GM12878 (cell line): Measurements from ENCODE around the gene JADE3. TPM values are rescaled to one million over a fixed set of nuclear protein-coding genes. Genes with fewer than 3 reads are reported as not detected.

ENCODE experiments used
- ATAC-seq: fragments of 200-7000 bp; cut with Tn5 transposase; 3 replicates; pipeline ENCODE4 v1.9.1; 2020; ENCODE audit warnings: mild to moderate bottlenecking, moderate library complexity
- BruUV-seq: library from RNA; stranded (reverse); fragments of 400-500 nt; replicated peaks from 2 replicates; lab custom pipeline; 2021; lab: Mats Ljungman, UMichigan
- CTCF ChIA-PET: fragments of 300-600 bp; sonication (Branson Sonifier 250); formaldehyde crosslinking; extraction: SDS; loops from one replicate; lab custom pipeline; 2021; ENCODE audit warnings: inconsistent platforms; lab: Yijun Ruan, JAX
- POLR2A ChIA-PET: fragments of 350-600 bp; formaldehyde crosslinking; extraction: SDS; loops from one replicate; lab custom pipeline; 2021; ENCODE audit warnings: inconsistent platforms; lab: Charles Lee
- RAD21 ChIA-PET: fragments of 300-600 bp; sonication (Branson Sonifier 250); formaldehyde crosslinking; loops from one replicate; lab custom pipeline; 2023; ENCODE audit warnings: antibody characterized with exemption; ENCODE audit not compliant: unreplicated experiment; lab: Charles Lee
- SMC1A ChIA-PET: fragments of 300-600 bp; sonication (Branson Sonifier 250); formaldehyde crosslinking; loops from one replicate; lab custom pipeline; 2023; ENCODE audit not compliant: unreplicated experiment, uncharacterized antibody; lab: Charles Lee
- DNase-seq: peaks from one replicate; pipeline ENCODE4 v3.0.0-alpha.2; 2011; ENCODE audit warnings: low read depth, low spot score
- FAIRE-seq: peaks from 3 replicates; lab custom pipeline; 2011; peaks lifted over from hg19 to GRCh38; lab: Jason Lieb, UNC
- H2AFZ ChIP-seq: 2 replicates; pipeline ENCODE4 v1.6.0; 2011; ENCODE audit warnings: low read depth, low read length, control low read depth; ENCODE audit not compliant: control insufficient read depth
- H3K27ac ChIP-seq: 2 replicates; pipeline ENCODE4 v1.5.1; 2011; ENCODE audit warnings: control low read depth; ENCODE audit not compliant: control insufficient read depth, insufficient read depth
- H3K27me3 ChIP-seq, 2 experiments: replicated peaks in 1 of 2; 2 replicates each; pipeline versions ENCODE4 v1.6.0 to v1.6.1; 2011; ENCODE audit warnings: low read length in 1 of 2; ENCODE audit not compliant: control insufficient read depth in 2 of 2, insufficient read depth in 2 of 2
- H3K36me3 ChIP-seq, 2 experiments: 2 replicates each; pipeline ENCODE4 v1.5.1; 2011; ENCODE audit warnings: low read length in 1 of 2; ENCODE audit not compliant: control insufficient read depth in 2 of 2, insufficient read depth in 2 of 2
- H3K4me1 ChIP-seq: 2 replicates; pipeline ENCODE4 v1.6.1; 2011; ENCODE audit warnings: mild to moderate bottlenecking, low read length, moderate library complexity, mixed read lengths; ENCODE audit not compliant: control insufficient read depth, insufficient read depth
- H3K4me2 ChIP-seq: 2 replicates; pipeline ENCODE4 v1.6.0; 2011; ENCODE audit warnings: control low read depth; ENCODE audit not compliant: control insufficient read depth, insufficient read depth
- H3K4me3 ChIP-seq: fragments of 200-600 bp; sonication (generic); 2 replicates; pipeline ENCODE4 v1.5.1; 2016
- H3K79me2 ChIP-seq: 2 replicates; pipeline ENCODE4 v1.6.0; 2011; ENCODE audit warnings: low read length; ENCODE audit not compliant: control insufficient read depth, insufficient read depth
- H3K9ac ChIP-seq: 2 replicates; pipeline ENCODE4 v1.8.0; 2011; ENCODE audit warnings: low read length, control low read depth, mixed read lengths; ENCODE audit not compliant: control insufficient read depth, insufficient read depth
- H3K9me3 ChIP-seq: replicated peaks from 3 replicates; pipeline ENCODE4 v1.5.1; 2011; ENCODE audit warnings: mild to moderate bottlenecking, low read length; ENCODE audit not compliant: control insufficient read depth, insufficient read depth
- H4K20me1 ChIP-seq: 2 replicates; pipeline ENCODE4 v1.6.0; 2011; ENCODE audit not compliant: control insufficient read depth, insufficient read depth
- ESRRA ChIP-seq: IDR thresholded peaks from 2 replicates; pipeline ENCODE4 v1.6.1; 2012; ENCODE audit warnings: mild to moderate bottlenecking, low read length, improper control_type of control experiment
- POLR2AphosphoS2 ChIP-seq: IDR thresholded peaks from 2 replicates; pipeline ENCODE4 v1.6.1; 2011; ENCODE audit warnings: low read depth, mild to moderate bottlenecking, low read length, improper control_type of control experiment, moderate library complexity
- POLR2AphosphoS5 ChIP-seq: IDR thresholded peaks from 2 replicates; pipeline ENCODE4 v1.6.1; 2011; ENCODE audit warnings: mild to moderate bottlenecking, low read length, inconsistent platforms
- RUNX3 ChIP-seq: IDR thresholded peaks from 2 replicates; pipeline ENCODE4 v1.6.1; 2012; ENCODE audit warnings: low read length, inconsistent platforms
- ZNF622 ChIP-seq: fragments of 450-650 bp; IDR thresholded peaks from 2 replicates; pipeline ENCODE4 v1.6.1; 2017; ENCODE audit warnings: mild to moderate bottlenecking, inconsistent platforms
- WGBS: methylation state at CpG from one replicate; pipeline ENCODE4 v1.1.6; 2016; ENCODE audit warnings: low lambda C conversion rate; ENCODE audit not compliant: insufficient replicate concordance, insufficient coverage; ENCODE audit errors: missing lambda C conversion rate; 5-methylcytosine and 5-hydroxymethylcytosine counted together
- in situ Hi-C: fragments of 300-500 bp; cut with MboI; formaldehyde crosslinking; loops from 9 replicates; pipeline ENCODE4 v1.14.3; 2018; ENCODE audit warnings: mixed read lengths
- intact Hi-C: fragments of 100-400 bp; cut with micrococcal nuclease; formaldehyde crosslinking; loops from one replicate; pipeline ENCODE4 v1.14.2; 2022; ENCODE audit not compliant: unreplicated experiment
- polyA plus RNA-seq, 11 experiments: library from polyadenylated mRNA; depleted of rRNA in 4 of 11; unstranded in 6 of 11; stranded (reverse) in 5 of 11; fragments of >200 nt; fragmentation: Nextera tagmentation in 4 of 11; fragmentation: Illumina TruSeq in 1 of 11; extraction: Ambion mirVana in 4 of 11; extraction: Trizol in 1 of 11; gene quantifications; 1 replicate in 1 of 11; 2 replicates in 10 of 11; pipeline versions ENCODE4 v1.2.1 to v1.2.3, GENCODE V29; 2011 to 2016; ENCODE audit warnings: inconsistent platforms in 2 of 11, missing spikeins in 2 of 11, low read depth in 1 of 11
- total RNA-seq, 4 experiments: library from RNA; depleted of rRNA in 3 of 4; stranded (reverse); fragments of >200 nt in 3 of 4; fragmentation: Illumina TruSeq in 1 of 4; extraction: Trizol in 1 of 4; gene quantifications; 2 replicates each; pipeline versions ENCODE4 v1.2.1 to v1.2.3, GENCODE V29; 2013 to 2021
- TF ChIP-seq, protein P1 (sequence below), 3 experiments: IDR thresholded peaks in 2 of 3; conservative IDR thresholded peaks in 1 of 3; 2 replicates each; pipeline ENCODE4 v1.5.1; 2011; ENCODE audit warnings: low read depth in 3 of 3, low read length in 3 of 3, mild to moderate bottlenecking in 3 of 3, control low read depth in 2 of 3, moderate library complexity in 2 of 3, inconsistent platforms in 1 of 3, mixed read lengths in 1 of 3; ENCODE audit not compliant: control insufficient read depth in 2 of 3, insufficient read depth in 1 of 3; ENCODE audit errors: extremely low read depth in 1 of 3

Gene JADE3
- total and polyA plus RNA-seq, 10 of the 15 experiments (the other 5 are each of a cell fraction or from before 2014, with no cell fraction given): 0.06 to 13.0 (median 0.65) TPM

DNA sequence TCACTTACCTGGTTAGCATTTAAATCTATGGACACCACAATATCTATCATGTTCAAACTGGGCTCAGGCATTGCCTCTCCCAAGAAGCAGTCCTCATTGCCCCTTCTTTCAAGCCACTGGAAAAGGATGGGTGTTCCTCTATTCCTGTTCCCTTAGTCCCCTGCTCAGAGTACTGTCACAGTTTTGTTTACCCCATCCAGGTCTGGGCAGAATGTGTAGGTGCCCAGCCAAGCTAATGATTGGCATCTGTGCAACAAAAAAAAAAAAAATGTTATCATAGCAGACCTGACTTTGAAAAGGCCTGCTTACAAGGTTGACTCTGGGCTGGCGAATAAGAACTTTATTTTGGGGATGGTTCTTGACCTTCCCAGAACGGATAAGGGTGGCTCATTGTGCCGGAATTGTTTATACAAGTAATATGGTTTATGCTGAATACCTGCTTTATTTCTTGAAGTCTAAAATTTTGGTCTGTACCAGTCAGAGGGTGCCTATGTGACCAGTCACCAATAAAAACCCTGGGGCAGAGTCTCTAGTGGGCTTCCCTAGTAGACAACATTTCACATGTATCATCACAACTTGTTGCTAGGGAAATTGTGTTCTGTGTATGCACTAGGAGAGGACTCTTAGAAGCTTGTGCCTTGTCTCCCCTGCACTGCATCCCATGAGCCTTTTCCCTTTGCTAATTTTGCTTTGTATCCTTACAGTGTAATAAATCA, 47.9 kb downstream of the JADE3 start:
- FAIRE-seq: no peak

More for the DNA sequence above, 47.9 kb downstream of the JADE3 start:
- Histone ChIP-seq H4K20me1 (no peaks in the 10 kb centered on the region), H3K27me3 (no peaks in the 10 kb centered on the region; a peak in 1 of 4 replicates), H3K9me3 (no peaks in the 10 kb centered on the region; the same call in 2 of the 3 replicates), H3K36me3 (no peaks in the 10 kb centered on the region), H3K4me3 (no peak overlapping the region), H3K4me2 (no peak overlapping the region), H3K9ac (no peak overlapping the region), H3K4me1 (peaks cover 21% of the 10 kb centered on the region), H3K79me2 (peaks cover 1% of the 10 kb centered on the region; the same call in 1 of the 2 replicates), H2AFZ (no peak overlapping the region), H3K27ac (no peak overlapping the region)
- ChIA-PET POLR2A (no interaction called here), RAD21 (no interaction called here), SMC1A (no interaction called here), CTCF (interaction anchor here (1.2 kb wide), 2 partner anchors 47 to 71 kb away, joined by 3 to 5 read pairs; no protein-coding TSS in a partner anchor)
- 21% methylated on average over 3 of the region's 3 CpGs for WGBS
- in situ Hi-C loops: no loop called here
- no peak for ATAC-seq
- DNase-seq: no peak
- TF ChIP-seq ESRRA (no peak), POLR2AphosphoS2 (no peak), POLR2AphosphoS5 (no peak), RUNX3 (no peak), ZNF622 (no peak)
- TF ChIP-seq, protein P1, sequence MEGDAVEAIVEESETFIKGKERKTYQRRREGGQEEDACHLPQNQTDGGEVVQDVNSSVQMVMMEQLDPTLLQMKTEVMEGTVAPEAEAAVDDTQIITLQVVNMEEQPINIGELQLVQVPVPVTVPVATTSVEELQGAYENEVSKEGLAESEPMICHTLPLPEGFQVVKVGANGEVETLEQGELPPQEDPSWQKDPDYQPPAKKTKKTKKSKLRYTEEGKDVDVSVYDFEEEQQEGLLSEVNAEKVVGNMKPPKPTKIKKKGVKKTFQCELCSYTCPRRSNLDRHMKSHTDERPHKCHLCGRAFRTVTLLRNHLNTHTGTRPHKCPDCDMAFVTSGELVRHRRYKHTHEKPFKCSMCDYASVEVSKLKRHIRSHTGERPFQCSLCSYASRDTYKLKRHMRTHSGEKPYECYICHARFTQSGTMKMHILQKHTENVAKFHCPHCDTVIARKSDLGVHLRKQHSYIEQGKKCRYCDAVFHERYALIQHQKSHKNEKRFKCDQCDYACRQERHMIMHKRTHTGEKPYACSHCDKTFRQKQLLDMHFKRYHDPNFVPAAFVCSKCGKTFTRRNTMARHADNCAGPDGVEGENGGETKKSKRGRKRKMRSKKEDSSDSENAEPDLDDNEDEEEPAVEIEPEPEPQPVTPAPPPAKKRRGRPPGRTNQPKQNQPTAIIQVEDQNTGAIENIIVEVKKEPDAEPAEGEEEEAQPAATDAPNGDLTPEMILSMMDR (IDR thresholded peaks at IDR 0.05 in 2 of 3, conservative IDR thresholded peaks at IDR 0.05 in 1 of 3; ENCODE audit: control insufficient read depth in 2 of 3, extremely low read depth in 1 of 3, insufficient read depth in 1 of 3, low read depth in 3 of 3, low read length in 3 of 3): no peak
- intact Hi-C loops: loop anchor here (10.0 kb wide), 1 partner anchor 405 kb away; no protein-coding TSS in a partner anchor
- BruUV-seq: no TSS peak
